Fibroblast of mammary gland (primary cell): ENCODE results near the gene MRPL44.
A peak's percentile ranks its signal among the peaks of the same experiment; 100 is the strongest.

Source experiments
- DNase-seq: peaks from one replicate; pipeline ENCODE4 v3.0.0-alpha.2; 2010; ENCODE audit warnings: low read depth
- H3K4me3 ChIP-seq: 2 replicates; pipeline ENCODE4 v1.5.1; 2011; ENCODE audit warnings: low read depth, mild to moderate bottlenecking, low read length, moderate library complexity; ENCODE audit not compliant: control insufficient read depth
- TF ChIP-seq, protein P1 (sequence below): conservative IDR thresholded peaks from 2 replicates; pipeline ENCODE4 v1.5.1; 2011; ENCODE audit warnings: low read depth, low read length, inconsistent platforms; ENCODE audit not compliant: control insufficient read depth, insufficient read depth

Gene MRPL44

DNA sequence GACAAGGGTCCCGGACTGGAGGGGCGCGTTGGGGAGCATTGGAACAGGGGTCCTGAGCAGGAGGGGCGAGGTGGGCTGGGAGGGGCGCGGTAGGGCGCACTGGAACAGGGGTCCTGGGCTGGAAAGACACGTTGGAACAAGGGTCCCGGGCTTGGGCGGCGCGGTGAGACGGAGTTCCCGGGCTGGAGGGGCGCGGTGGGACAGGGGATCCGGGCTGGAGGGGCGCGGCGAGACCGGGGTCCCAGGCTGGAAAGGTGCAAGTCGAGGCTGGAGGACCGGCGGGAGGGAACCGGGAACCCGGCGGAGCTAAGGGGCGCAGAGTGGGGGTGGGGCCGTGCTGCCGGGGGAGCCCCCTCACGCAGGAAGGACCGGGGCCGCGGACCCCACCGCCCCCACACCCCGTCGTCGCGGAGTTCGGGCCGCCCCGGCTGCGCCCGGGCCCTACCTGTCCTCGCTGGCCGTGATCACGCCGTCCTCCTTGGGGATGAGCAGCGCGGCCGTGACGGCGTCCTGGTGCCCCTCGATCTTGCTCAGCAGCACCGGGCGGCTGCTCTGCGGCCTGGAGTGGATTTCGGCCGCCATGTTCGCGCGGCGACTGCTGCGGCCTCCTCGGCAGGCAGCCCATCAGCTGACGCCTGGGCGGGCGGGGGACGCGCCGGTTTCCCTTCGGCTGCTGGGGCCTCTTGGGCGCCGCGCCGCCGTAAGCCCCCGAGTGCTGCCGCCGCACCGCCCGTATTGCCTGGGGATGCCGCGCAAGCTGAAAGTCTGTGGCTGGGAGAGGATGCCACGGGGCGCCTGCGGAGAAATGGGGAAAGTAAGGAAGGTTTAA is 12.3 kb upstream of the MRPL44 start, which contains the start of gene WDFY1:
WDFY1 (minus strand) TSS at position 633 of the 829 bp plus-strand sequence; CDS start at position 582, 51 bp downstream.
- peak; percentile 78 for DNase-seq
- H3K4me3 ChIP-seq, result peak within 1 kb of the TSS; percentile 83
- TF ChIP-seq, protein P1, sequence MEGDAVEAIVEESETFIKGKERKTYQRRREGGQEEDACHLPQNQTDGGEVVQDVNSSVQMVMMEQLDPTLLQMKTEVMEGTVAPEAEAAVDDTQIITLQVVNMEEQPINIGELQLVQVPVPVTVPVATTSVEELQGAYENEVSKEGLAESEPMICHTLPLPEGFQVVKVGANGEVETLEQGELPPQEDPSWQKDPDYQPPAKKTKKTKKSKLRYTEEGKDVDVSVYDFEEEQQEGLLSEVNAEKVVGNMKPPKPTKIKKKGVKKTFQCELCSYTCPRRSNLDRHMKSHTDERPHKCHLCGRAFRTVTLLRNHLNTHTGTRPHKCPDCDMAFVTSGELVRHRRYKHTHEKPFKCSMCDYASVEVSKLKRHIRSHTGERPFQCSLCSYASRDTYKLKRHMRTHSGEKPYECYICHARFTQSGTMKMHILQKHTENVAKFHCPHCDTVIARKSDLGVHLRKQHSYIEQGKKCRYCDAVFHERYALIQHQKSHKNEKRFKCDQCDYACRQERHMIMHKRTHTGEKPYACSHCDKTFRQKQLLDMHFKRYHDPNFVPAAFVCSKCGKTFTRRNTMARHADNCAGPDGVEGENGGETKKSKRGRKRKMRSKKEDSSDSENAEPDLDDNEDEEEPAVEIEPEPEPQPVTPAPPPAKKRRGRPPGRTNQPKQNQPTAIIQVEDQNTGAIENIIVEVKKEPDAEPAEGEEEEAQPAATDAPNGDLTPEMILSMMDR, result no peak

DNA sequence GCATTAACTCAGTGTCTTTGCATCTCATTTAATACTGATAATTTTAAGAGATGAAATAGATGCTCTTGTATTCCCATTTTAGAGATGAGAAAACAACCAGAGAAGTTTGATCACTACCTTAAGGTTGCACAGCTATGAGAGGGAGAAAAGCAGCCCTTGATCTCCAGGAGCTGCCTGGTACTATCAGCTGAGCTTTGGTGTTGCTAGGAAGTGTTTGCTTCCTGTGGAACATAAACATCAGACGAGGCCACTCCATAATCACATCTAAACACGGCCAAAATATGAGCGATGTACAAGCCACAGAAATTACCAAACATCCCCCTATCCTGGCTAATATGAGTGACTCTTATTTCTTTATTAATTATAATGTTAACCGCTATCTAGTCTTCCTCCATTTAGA is 11.5 kb upstream of the MRPL44 start:
- DNase-seq, result no peak
- no peak overlapping the region for H3K4me3 ChIP-seq
- TF ChIP-seq, protein P1, result no peak

DNA sequence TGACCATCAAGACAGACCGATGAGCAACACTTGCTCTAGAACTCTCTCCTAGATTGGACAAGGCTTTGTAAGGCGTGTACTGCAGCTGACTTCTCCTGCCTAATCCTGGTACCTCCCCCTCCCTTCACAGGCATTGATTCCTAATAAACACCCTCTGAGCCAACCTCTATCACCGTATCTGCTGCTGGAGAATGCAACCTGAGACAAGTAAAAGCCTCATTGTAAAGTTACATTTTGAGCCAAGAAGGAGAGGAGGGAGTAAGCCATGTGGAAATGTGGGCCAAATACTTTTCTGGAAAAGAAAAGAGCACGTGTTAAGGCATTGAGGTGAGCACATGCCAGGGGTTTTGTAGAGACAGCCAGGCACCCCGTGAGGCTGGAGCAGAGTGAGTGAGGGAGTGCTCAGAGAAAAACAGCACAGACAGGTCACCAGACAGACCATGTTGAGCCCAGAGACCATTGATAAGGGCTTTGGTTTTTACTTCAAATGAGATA is 9.5 kb upstream of the MRPL44 start:
- no peak for DNase-seq
- TF ChIP-seq, protein P1, result no peak
- no peak overlapping the region for H3K4me3 ChIP-seq

DNA sequence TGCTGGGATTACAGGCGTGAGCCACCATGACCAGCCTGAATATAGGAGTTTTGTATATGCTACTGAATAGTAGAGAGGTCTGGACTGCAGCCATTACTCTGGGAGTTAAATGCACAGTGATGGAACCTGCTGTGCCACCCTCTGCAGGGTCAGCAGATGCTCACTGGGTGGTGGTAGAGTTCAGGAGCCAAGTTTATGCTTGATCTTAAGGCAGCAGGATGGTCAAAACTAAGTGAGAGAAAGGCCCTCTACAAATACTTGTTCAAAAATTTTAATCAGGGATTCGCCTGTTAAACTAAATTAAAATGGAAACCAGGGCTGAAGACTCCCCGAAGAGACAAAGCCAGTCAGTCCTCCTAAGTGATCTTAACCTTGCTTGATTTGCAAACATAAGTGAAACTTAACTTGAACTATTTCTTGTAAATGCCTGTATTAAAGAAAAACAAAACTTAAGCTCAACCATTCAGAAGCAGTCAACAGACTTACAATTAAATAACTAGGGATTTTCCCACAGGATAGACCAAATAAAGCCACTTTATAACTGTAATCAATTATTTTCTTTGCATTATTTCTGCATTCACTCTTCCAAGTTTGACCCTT is 7.9 kb upstream of the MRPL44 start:
- no peak overlapping the region for H3K4me3 ChIP-seq
- TF ChIP-seq, protein P1, result no peak
- DNase-seq, result no peak

DNA sequence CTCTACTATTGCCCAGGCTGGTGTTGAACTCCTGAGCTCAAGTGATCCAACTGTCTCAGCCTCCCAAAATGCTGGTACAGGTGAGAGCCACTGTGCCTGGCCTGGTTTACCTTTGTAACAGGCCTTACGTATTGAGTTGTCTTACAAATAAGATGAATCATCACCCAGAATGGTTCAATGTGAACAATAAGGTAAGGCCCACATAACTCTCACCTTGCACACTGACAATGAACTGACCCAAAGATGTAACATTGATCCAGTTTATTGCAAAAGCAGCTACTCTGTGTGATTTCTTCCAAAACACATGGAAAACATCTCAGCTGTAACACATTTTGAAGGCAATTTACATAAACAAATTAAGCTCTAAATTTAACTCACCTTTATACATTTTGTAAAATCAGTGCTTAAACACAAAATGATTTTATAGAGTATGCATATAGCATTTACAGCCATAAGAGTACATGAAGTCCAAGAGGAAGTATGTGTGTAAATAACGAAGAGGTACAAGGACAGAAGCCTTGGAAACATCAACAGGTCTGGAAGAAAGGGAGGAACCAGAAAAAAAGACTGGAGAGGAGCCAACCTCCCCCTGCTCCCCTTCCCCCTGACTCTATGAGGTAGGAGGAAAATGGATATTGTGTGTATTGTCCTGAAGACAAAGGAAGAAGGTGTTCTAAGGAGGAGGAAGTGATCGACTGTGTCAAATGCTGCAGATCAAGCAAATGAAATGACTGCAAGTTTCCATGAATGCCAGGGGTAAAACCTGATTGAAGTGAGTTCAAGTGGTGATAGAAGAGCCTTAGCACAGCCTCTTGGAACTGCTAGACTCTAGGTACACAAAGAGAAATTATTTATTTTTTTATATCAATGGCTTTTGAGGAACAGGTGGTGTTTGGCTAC is 6.6 kb upstream of the MRPL44 start:
- no peak for DNase-seq
- no peak overlapping the region for H3K4me3 ChIP-seq
- TF ChIP-seq, protein P1, result no peak

GRCh38 chr2:223952280-223952968 is 4.8 kb upstream of the MRPL44 start:
- TF ChIP-seq, protein P1, result no peak
- H3K4me3 ChIP-seq, result no peak overlapping the region
- DNase-seq, result no peak
